Neural progenitor cell (in vitro differentiated cells): Measurements from ENCODE around the gene CHD2.

Source experiments
- EZH2 ChIP-seq: fragments of 200-600 bp; sonication (generic); IDR thresholded peaks from 2 replicates; pipeline ENCODE4 v1.6.1; 2017; ENCODE audit warnings: antibody characterized with exemption, mild to moderate bottlenecking, moderate library complexity
- EZH2phosphoT487 ChIP-seq: fragments of 200-600 bp; sonication (generic); IDR thresholded peaks from 2 replicates; pipeline ENCODE4 v1.6.1; 2017; ENCODE audit warnings: antibody characterized with exemption
- TF ChIP-seq, protein P1 (sequence below): fragments of 200-600 bp; sonication (generic); IDR thresholded peaks from 2 replicates; pipeline ENCODE4 v1.5.1; 2017; ENCODE audit warnings: antibody characterized with exemption, mild to moderate bottlenecking

DNA sequence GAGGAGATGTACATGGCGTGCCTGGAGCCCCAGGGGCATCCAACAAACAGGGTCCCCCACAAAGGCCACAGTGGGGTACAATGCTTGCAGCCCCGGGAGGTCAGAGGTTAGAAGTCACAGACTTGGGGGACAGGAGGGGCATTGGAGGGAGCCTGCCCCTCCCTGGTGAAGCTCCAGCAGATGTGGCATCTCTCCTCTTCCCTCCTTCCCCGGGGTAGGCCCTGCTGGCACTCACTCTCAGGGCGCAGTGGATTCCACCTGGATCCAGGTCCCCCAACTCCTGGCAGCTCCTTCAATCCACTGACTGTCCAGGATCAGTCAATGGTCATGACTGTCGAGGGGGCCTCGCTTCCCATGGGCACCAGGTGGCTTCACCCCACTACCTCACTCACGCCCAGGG is 156.7 kb downstream of the CHD2 start:
- TF ChIP-seq, protein P1, sequence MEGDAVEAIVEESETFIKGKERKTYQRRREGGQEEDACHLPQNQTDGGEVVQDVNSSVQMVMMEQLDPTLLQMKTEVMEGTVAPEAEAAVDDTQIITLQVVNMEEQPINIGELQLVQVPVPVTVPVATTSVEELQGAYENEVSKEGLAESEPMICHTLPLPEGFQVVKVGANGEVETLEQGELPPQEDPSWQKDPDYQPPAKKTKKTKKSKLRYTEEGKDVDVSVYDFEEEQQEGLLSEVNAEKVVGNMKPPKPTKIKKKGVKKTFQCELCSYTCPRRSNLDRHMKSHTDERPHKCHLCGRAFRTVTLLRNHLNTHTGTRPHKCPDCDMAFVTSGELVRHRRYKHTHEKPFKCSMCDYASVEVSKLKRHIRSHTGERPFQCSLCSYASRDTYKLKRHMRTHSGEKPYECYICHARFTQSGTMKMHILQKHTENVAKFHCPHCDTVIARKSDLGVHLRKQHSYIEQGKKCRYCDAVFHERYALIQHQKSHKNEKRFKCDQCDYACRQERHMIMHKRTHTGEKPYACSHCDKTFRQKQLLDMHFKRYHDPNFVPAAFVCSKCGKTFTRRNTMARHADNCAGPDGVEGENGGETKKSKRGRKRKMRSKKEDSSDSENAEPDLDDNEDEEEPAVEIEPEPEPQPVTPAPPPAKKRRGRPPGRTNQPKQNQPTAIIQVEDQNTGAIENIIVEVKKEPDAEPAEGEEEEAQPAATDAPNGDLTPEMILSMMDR: no peak
- TF ChIP-seq EZH2 (no peak), EZH2phosphoT487 (no peak)
